Cardiac fibroblast (primary cell): Measurements from ENCODE around the gene ZNF423.

ENCODE experiments used
- DNase-seq, 2 donors: peaks; one replicate each; pipeline versions ENCODE4 v3.0.0 to v3.0.0-alpha.2; 2010; ENCODE audit warnings: low read depth in 2 of 2
- H3K4me3 ChIP-seq, 2 donors: replicated peaks in 1 of 2; 1 replicate in 1 of 2; 2 replicates in 1 of 2; pipeline ENCODE4 v1.5.1; 2011; ENCODE audit warnings: low read depth in 2 of 2, low read length in 2 of 2, mild to moderate bottlenecking in 2 of 2, moderate library complexity in 1 of 2
- TF ChIP-seq, protein P1 (sequence below): IDR thresholded peaks from one replicate; pipeline ENCODE4 v1.5.1; 2011; ENCODE audit warnings: low read depth, mild to moderate bottlenecking, low read length, inconsistent platforms

The ZNF423 gene

DNA sequence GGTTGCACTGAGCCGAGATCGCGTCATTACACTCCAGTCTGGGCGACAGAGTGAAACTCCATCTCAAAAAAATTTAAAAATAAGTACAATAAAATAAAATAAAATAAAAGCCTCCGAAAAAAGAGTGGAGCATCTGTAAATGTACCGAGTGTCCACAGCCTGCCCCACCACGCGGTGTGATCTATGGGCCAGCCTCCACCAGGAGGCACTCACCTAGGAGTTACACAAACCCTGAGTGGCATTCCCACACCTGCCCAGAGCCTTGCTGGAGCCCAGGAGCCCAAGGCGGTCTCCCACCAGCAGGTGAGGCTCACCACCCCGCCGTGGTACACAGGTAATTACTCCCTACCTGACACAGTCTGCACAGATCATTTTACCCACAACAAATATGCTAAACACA, 183.2 kb downstream of the ZNF423 start:
- no peak for DNase-seq
- TF ChIP-seq, protein P1, sequence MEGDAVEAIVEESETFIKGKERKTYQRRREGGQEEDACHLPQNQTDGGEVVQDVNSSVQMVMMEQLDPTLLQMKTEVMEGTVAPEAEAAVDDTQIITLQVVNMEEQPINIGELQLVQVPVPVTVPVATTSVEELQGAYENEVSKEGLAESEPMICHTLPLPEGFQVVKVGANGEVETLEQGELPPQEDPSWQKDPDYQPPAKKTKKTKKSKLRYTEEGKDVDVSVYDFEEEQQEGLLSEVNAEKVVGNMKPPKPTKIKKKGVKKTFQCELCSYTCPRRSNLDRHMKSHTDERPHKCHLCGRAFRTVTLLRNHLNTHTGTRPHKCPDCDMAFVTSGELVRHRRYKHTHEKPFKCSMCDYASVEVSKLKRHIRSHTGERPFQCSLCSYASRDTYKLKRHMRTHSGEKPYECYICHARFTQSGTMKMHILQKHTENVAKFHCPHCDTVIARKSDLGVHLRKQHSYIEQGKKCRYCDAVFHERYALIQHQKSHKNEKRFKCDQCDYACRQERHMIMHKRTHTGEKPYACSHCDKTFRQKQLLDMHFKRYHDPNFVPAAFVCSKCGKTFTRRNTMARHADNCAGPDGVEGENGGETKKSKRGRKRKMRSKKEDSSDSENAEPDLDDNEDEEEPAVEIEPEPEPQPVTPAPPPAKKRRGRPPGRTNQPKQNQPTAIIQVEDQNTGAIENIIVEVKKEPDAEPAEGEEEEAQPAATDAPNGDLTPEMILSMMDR = no peak
- H3K4me3 ChIP-seq = no peak overlapping the region

DNA sequence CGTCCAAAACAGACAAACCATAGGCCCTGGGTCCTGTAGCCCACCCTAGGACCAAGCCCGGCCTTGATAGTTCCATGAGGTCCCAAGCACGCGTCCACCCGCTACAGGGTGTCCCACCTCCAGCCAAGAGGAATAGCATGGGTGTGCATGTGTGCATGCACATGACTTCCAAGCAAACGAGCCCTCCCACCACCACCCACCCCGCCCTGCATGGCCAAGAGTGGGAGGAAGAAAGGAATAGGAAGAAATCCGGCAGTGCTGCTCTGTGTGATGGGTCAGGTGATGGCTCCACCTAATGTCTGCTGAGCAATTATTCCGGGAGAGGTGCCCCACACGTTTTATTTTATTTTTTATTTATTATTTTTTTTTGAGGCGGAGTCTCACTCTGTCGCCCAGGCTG, 184.6 kb downstream of the ZNF423 start:
- TF ChIP-seq, protein P1 = no peak
- no peak for DNase-seq
- no peak overlapping the region for H3K4me3 ChIP-seq

- no peak for DNase-seq
- TF ChIP-seq, protein P1 = no peak
- H3K4me3 ChIP-seq = no peak overlapping the region
Observed at GRCh38 chr16:49670627-49671026, 185.3 kb downstream of the ZNF423 start.

DNA sequence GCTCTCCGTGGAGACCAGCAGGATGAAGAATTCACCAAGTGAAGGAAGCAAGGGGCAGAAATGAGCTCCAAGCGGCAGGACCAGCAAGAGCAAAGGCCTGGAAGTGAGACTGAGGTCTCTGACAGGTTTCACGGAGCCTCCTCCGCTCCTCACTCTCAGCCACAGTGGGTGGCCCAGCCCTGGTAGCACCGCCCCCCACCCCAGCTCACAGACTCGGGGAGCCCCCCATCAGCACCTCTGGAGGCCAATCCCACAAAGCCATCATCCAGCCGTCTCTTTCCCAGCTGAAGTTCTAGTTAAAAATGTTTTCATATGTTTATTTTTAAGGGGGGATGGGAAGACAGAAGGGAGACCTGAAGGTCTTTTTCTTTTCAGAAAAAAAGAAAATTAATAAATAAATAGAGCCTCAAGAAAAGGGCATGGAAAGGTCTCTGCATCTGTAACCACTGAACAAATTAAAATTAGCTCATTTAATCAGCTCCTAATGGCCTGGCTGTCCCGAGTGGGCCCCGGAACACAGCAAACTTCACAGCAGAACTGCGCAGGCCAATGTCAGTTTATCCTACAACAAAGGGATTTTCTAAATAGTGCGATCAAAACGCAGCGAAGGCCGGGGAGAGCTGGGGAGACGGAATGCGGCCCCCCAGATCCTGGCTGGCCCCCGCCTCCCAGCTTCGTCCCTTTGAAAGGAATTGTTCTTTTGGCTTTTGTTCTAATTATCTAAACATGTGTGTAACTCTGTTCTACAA, 190.3 kb downstream of the ZNF423 start:
- DNase-seq = no peak
- TF ChIP-seq, protein P1 = no peak
- H3K4me3 ChIP-seq = no peak overlapping the region

- TF ChIP-seq, protein P1 = no peak
Observed at GRCh38 chr16:49664221-49665215, 191.4 kb downstream of the ZNF423 start.

DNA sequence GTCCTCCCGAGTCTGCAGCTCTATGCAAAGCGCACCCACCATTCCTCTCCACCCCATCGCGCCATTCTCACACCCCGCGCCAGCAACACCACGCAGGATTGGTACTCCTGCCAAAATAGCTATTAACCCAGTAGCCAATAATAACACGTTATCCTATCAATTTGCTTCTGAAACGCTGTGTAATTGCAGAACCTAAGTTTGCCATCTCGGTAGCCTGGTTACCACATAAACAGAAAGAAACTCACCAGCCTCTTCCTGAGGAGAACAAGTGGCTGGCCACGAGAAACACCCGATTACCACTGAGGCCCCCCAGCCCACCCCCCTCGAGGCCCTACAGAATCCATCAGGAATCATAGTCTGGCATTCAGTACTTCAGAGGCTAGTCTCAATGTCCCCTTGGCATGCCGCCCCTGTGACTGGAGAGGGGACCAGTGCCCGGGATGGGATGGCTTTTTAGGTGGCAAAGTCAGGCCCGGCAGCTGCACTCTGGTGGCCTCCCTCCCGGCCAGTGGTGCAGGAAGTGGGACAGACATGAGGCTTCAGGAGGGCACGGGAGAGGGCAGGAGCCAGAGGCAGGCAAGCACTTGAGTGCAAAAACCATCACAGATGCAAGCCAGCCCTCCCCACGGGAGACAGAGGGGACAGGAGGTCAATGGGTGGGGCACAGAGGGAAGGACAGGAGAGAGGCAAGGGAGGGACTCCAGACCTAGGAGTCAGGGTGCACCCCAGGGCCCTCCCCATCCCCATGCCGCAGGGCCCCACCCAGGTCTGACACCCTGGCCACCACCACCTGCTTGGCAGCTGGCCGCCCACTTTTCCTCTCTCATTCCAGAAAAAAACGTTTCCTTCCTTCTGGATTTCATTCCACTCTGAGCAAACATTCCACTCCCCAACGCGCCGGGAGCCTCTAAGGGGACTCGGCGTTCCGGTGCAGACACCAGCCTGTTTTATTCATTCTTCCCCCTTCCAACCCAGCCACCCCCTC, 192.5 kb downstream of the ZNF423 start:
- peak in 1 of 2 donors; percentile 34 for DNase-seq
- no peak overlapping the region for H3K4me3 ChIP-seq
- TF ChIP-seq, protein P1 = no peak

More at GRCh38 chr16:49664221-49665215, 191.4 kb downstream of the ZNF423 start:
- no peak overlapping the region for H3K4me3 ChIP-seq
- peak in 1 of 2 donors; percentile 30 for DNase-seq
